HepG2 (cell line): Measurements from ENCODE around the gene GBX1. TPM values are rescaled to one million over a fixed set of nuclear protein-coding genes. Genes with fewer than 3 reads are reported as not detected.

ENCODE experiments used
- ATAC-seq: fragments of 200-7000 bp; cut with Tn5 transposase; 3 replicates; pipeline ENCODE4 v1.9.1; 2020; ENCODE audit warnings: mild to moderate bottlenecking, moderate library complexity
- BruUV-seq: library from RNA; stranded (reverse); fragments of 400-500 nt; replicated peaks from 2 replicates; lab custom pipeline; 2021; lab: Mats Ljungman, UMichigan
- CTCF ChIA-PET: fragments of 300-600 bp; formaldehyde crosslinking; extraction: SDS; loops from one replicate; lab custom pipeline; 2021; ENCODE audit warnings: low total read pairs, inconsistent platforms, low intra/inter-chr PET ratio; lab: Yijun Ruan, JAX
- POLR2A ChIA-PET: fragments of 350-600 bp; sonication (Branson Sonifier 250); formaldehyde crosslinking; loops from one replicate; lab custom pipeline; 2020; ENCODE audit warnings: antibody characterized with exemption, inconsistent platforms; lab: Yijun Ruan, JAX
- DNase-seq: peaks from one replicate; pipeline ENCODE4 v3.0.0-alpha.2; 2015; ENCODE audit warnings: low spot score
- FAIRE-seq: peaks from 3 replicates; lab custom pipeline; 2011; peaks lifted over from hg19 to GRCh38; lab: Jason Lieb, UNC
- H2AFZ ChIP-seq: one replicate; pipeline ENCODE4 v1.6.1; 2011; ENCODE audit warnings: low read length, inconsistent platforms
- H3K27ac ChIP-seq: fragments of 300-600 bp; 3 replicates; pipeline ENCODE4 v1.8.0; 2011; ENCODE audit warnings: mixed run types, mild to moderate bottlenecking, mixed read lengths, low read length, inconsistent platforms; ENCODE audit not compliant: insufficient read depth; ENCODE audit errors: extremely low read length
- H3K27me3 ChIP-seq, 2 experiments: fragments of 200-600 bp in 1 of 2; 2 replicates in 1 of 2; 3 replicates in 1 of 2; pipeline versions ENCODE4 v1.6.0 to v1.8.0; 2011; ENCODE audit warnings: low read length in 2 of 2, mild to moderate bottlenecking in 2 of 2, moderate library complexity in 2 of 2, inconsistent platforms in 1 of 2; ENCODE audit not compliant: insufficient read depth in 2 of 2, control insufficient read depth in 1 of 2
- H3K36me3 ChIP-seq, 2 experiments: fragments of 200-600 bp in 1 of 2; replicated peaks in 1 of 2; 2 replicates in 1 of 2; 3 replicates in 1 of 2; pipeline versions ENCODE4 v1.5.1 to v1.8.0; 2011; ENCODE audit warnings: low read length in 2 of 2, inconsistent platforms in 1 of 2; ENCODE audit not compliant: insufficient read depth in 2 of 2, control insufficient read depth in 1 of 2
- H3K4me1 ChIP-seq: 2 replicates; pipeline ENCODE4 v1.5.1; 2012; ENCODE audit warnings: low read length, inconsistent platforms; ENCODE audit not compliant: insufficient read depth
- H3K4me2 ChIP-seq: 2 replicates; pipeline ENCODE4 v1.6.0; 2011; ENCODE audit warnings: low read depth, low read length, inconsistent platforms
- H3K4me3 ChIP-seq, 3 experiments: fragments of 200-600 bp in 1 of 3; sonication (generic), shearing (Covaris generic) in 1 of 3; replicated peaks in 1 of 3; 2 replicates each; pipeline ENCODE4 v1.5.1; 2011 to 2016; ENCODE audit warnings: low read length in 3 of 3, inconsistent platforms in 2 of 3, low read depth in 2 of 3, mild to moderate bottlenecking in 2 of 3, control low read depth in 1 of 3, mixed read lengths in 1 of 3; ENCODE audit not compliant: insufficient read depth in 1 of 3
- H3K79me2 ChIP-seq: one replicate; pipeline ENCODE4 v1.6.1; 2011; ENCODE audit warnings: low read length, inconsistent platforms; ENCODE audit not compliant: insufficient read depth
- H3K9ac ChIP-seq: 2 replicates; pipeline ENCODE4 v1.6.0; 2011; ENCODE audit warnings: mild to moderate bottlenecking, low read depth, low read length, inconsistent platforms; ENCODE audit not compliant: insufficient read depth
- H3K9me3 ChIP-seq: 2 replicates; pipeline ENCODE4 v1.5.1; 2012; ENCODE audit warnings: mild to moderate bottlenecking, low read length
- H4K20me1 ChIP-seq: 2 replicates; pipeline ENCODE4 v1.6.0; 2011; ENCODE audit warnings: inconsistent platforms, mild to moderate bottlenecking, low read length, moderate library complexity; ENCODE audit not compliant: insufficient read depth
- EZH2 ChIP-seq: conservative IDR thresholded peaks from 2 replicates; pipeline ENCODE4 v1.6.1; 2012; ENCODE audit warnings: mild to moderate bottlenecking, low read depth, low read length, moderate library complexity
- WIZ ChIP-seq: sonication (generic); formaldehyde crosslinking; IDR thresholded peaks from 2 replicates; pipeline ENCODE4 v1.5.1; 2020; ENCODE audit warnings: mild to moderate bottlenecking, missing genetic modification reagents
- WGBS: methylation state at CpG from one replicate; pipeline ENCODE4 v1.1.6; 2017; ENCODE audit warnings: low lambda C conversion rate; 5-methylcytosine and 5-hydroxymethylcytosine counted together
- in situ Hi-C: cut with HindIII; loops from 2 replicates; pipeline ENCODE4 v1.10.0; 2017; ENCODE audit warnings: low pct_unique_long_range_greater_than_20kb; ENCODE audit not compliant: extremely low pct_ligation_motif_present
- intact Hi-C: fragments of 100-400 bp; cut with micrococcal nuclease; formaldehyde crosslinking; loops from one replicate; pipeline ENCODE4 v1.10.0; 2022; ENCODE audit not compliant: unreplicated experiment
- polyA plus RNA-seq, 8 experiments: library from polyadenylated mRNA; depleted of rRNA in 3 of 8; stranded (reverse) in 7 of 8; unstranded in 1 of 8; fragments of >200 nt; fragmentation: Illumina TruSeq in 4 of 8; extraction: Trizol in 4 of 8; gene quantifications; 2 replicates each; pipeline versions ENCODE4 v1.2.1 to v1.2.3, GENCODE V29; 2011 to 2016; ENCODE audit warnings: low read depth in 4 of 8, missing spikeins in 1 of 8, mixed read lengths in 1 of 8; ENCODE audit not compliant: insufficient read depth in 1 of 8
- total RNA-seq, 5 experiments: library from RNA; depleted of rRNA; stranded (reverse); fragments of >200 nt; fragmentation: Illumina TruSeq; extraction: Trizol; gene quantifications; 2 replicates each; pipeline ENCODE4 v1.2.3, GENCODE V29; 2016; ENCODE audit warnings: low read depth in 1 of 5
- TF ChIP-seq, protein P1 (sequence below): sonication (generic); formaldehyde crosslinking; IDR thresholded peaks from 2 replicates; pipeline ENCODE4 v1.4.0; 2020; ENCODE audit warnings: mild to moderate bottlenecking, low read depth, missing genetic modification reagents
- TF ChIP-seq, protein P2 (sequence below): sonication (generic); formaldehyde crosslinking; IDR thresholded peaks from 2 replicates; pipeline ENCODE4 v1.5.0; 2020; ENCODE audit warnings: mild to moderate bottlenecking, missing genetic modification reagents

GBX1 gene
- total and polyA plus RNA-seq, 2 of the 13 experiments (the other 11 are each of a cell fraction or from before 2014, with no cell fraction given): not detected

DNA sequence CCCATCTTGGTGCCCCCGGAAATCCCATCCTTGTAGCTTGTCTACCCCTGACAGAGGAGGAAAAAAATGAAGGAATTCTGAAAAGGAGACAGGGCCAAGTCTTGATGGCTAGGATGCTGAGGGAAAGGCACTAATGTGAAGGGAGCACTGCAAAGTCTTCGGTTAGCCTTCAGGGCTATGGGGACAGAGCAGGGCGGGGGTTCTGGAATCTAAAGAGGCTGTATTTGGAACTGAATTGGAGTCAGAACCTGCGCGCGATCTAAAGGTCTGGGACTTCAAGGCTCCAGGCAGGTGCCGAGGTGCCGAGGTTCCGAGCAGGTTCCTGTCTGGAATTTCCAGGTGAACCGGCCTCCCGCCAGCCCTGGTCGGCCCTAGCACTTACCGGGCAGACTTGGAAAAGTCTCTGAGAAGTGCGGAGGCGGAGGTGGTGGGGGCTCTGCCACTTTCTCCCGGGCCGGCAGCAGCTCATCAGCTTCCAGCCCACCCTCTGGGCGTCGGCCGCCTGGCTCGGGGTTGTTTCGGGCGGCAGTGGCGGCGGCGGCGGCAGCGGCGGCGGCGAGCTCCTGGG lies 781 bp downstream of the GBX1 start:
- Histone ChIP-seq H3K27me3 (peaks cover 9 to 71% of the 10 kb centered on the region in 2 experiments), H3K79me2 (no peaks in the 10 kb centered on the region), H3K36me3 (no peaks in the 10 kb centered on the region), H3K4me3 (peak overlapping the region in 2 of 3 experiments; percentile 47 to 71; a peak in 2 of 6 replicates), H3K4me2 (peak overlapping the region; percentile 66), H2AFZ (no peak overlapping the region), H3K9me3 (no peaks in the 10 kb centered on the region), H3K9ac (no peak overlapping the region), H4K20me1 (no peaks in the 10 kb centered on the region), H3K4me1 (no peaks in the 10 kb centered on the region), H3K27ac (no peak overlapping the region)
- ATAC-seq (no peak; the same call in 2 of the 3 replicates), FAIRE-seq (no peak), DNase-seq (no peak)
- WGBS: 37% methylated on average over 10 of the region's 31 CpGs
- BruUV-seq: no TSS peak
- TF ChIP-seq EZH2: peak; percentile 84
- TF ChIP-seq, protein P1, sequence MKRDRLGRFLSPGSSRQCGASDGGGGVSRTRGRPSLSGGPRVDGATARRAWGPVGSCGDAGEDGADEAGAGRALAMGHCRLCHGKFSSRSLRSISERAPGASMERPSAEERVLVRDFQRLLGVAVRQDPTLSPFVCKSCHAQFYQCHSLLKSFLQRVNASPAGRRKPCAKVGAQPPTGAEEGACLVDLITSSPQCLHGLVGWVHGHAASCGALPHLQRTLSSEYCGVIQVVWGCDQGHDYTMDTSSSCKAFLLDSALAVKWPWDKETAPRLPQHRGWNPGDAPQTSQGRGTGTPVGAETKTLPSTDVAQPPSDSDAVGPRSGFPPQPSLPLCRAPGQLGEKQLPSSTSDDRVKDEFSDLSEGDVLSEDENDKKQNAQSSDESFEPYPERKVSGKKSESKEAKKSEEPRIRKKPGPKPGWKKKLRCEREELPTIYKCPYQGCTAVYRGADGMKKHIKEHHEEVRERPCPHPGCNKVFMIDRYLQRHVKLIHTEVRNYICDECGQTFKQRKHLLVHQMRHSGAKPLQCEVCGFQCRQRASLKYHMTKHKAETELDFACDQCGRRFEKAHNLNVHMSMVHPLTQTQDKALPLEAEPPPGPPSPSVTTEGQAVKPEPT: no peak
- TF ChIP-seq, protein P2, sequence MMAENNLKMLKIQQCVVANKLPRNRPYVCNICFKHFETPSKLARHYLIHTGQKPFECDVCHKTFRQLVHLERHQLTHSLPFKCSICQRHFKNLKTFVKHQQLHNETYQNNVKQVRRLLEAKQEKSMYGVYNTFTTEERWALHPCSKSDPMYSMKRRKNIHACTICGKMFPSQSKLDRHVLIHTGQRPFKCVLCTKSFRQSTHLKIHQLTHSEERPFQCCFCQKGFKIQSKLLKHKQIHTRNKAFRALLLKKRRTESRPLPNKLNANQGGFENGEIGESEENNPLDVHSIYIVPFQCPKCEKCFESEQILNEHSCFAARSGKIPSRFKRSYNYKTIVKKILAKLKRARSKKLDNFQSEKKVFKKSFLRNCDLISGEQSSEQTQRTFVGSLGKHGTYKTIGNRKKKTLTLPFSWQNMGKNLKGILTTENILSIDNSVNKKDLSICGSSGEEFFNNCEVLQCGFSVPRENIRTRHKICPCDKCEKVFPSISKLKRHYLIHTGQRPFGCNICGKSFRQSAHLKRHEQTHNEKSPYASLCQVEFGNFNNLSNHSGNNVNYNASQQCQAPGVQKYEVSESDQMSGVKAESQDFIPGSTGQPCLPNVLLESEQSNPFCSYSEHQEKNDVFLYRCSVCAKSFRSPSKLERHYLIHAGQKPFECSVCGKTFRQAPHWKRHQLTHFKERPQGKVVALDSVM (CRISPR knock-in tag): no peak
- TF ChIP-seq WIZ: no peak
- in situ Hi-C loops (no loop called here), intact Hi-C loops (no loop called here)
- POLR2A ChIA-PET: no interaction called here
- CTCF ChIA-PET: no interaction called here
